HCT116 (cell line): ENCODE results near the gene DAND5. TPM values are rescaled to one million over a fixed set of nuclear protein-coding genes. Genes with fewer than 3 reads are reported as not detected.

Experiments used
- ATAC-seq: fragments of 200-7000 bp; cut with Tn5 transposase; 2 replicates; pipeline ENCODE4 v1.9.1; 2020; ENCODE audit warnings: mild to moderate bottlenecking, moderate library complexity
- BruUV-seq: library from RNA; stranded (reverse); fragments of 400-500 nt; replicated peaks from 2 replicates; lab custom pipeline; 2021; lab: Mats Ljungman, UMichigan
- CTCF ChIA-PET: fragments of 300-600 bp; sonication (Branson Sonifier 250); formaldehyde crosslinking; loops from one replicate; lab custom pipeline; 2021; ENCODE audit warnings: antibody characterized with exemption; lab: Charles Lee
- POLR2A ChIA-PET: fragments of 300-600, 350-600 bp; sonication (Branson Sonifier 250); formaldehyde crosslinking; loops from one replicate; lab custom pipeline; 2021; ENCODE audit warnings: antibody characterized with exemption; lab: Charles Lee
- RAD21 ChIA-PET, 2 experiments: fragments of 300-600 bp; sonication (Branson Sonifier 250); formaldehyde crosslinking; loops; one replicate each; lab custom pipeline; 2023; ENCODE audit warnings: low total read pairs in 2 of 2; ENCODE audit not compliant: uncharacterized antibody in 2 of 2, unreplicated experiment in 2 of 2, low non-redundant PET in 1 of 2; lab: Charles Lee
- DNase-seq: peaks from one replicate; pipeline ENCODE4 v3.0.0-alpha.2; 2010; ENCODE audit warnings: low read depth, low spot score
- H2AFZ ChIP-seq: fragments of 200-600 bp; shearing (Covaris generic), sonication (generic); 2 replicates; pipeline ENCODE4 v1.6.1; 2017; ENCODE audit warnings: low read depth, mixed run types, mixed read lengths, antibody characterized with exemption, low read length; ENCODE audit not compliant: poor library complexity, severe bottlenecking
- H3K27ac ChIP-seq: 2 replicates; pipeline ENCODE4 v1.5.1; 2012; ENCODE audit warnings: low read depth, low read length
- H3K27me3 ChIP-seq: fragments of 200-600 bp; sonication (generic); 2 replicates; pipeline ENCODE4 v1.6.1; 2016; ENCODE audit warnings: mixed run types, low read length, mixed read lengths; ENCODE audit not compliant: insufficient read depth
- H3K36me3 ChIP-seq, 2 experiments: fragments of 200-500 bp in 1 of 2; fragments of 200-600 bp in 1 of 2; sonication (Bioruptor generic) in 1 of 2; sonication (generic) in 1 of 2; 2 replicates each; pipeline versions ENCODE4 v1.5.1 to v1.6.1; 2014 to 2016; ENCODE audit warnings: low read length in 2 of 2, inconsistent platforms in 1 of 2, mixed read lengths in 1 of 2, mixed run types in 1 of 2; ENCODE audit not compliant: insufficient read depth in 2 of 2, control insufficient read depth in 1 of 2
- H3K4me1 ChIP-seq, 2 experiments: fragments of 200-600 bp in 1 of 2; sonication (generic) in 1 of 2; 2 replicates each; pipeline versions ENCODE4 v1.5.1 to v1.6.1; 2012 to 2017; ENCODE audit warnings: low read length in 2 of 2, inconsistent platforms in 1 of 2, mild to moderate bottlenecking in 1 of 2, mixed read lengths in 1 of 2, mixed run types in 1 of 2, moderate library complexity in 1 of 2; ENCODE audit not compliant: insufficient read depth in 2 of 2, control insufficient read depth in 1 of 2
- H3K4me2 ChIP-seq: fragments of 200-600 bp; sonication (generic); 2 replicates; pipeline ENCODE4 v1.6.1; 2017; ENCODE audit warnings: mixed run types, low read length, mixed read lengths
- H3K4me3 ChIP-seq, 2 experiments: fragments of 200-600 bp in 1 of 2; sonication (generic) in 1 of 2; replicated peaks in 1 of 2; 2 replicates each; pipeline ENCODE4 v1.5.1; 2011 to 2016; ENCODE audit warnings: low read length in 2 of 2, control low read depth in 1 of 2, low read depth in 1 of 2, mild to moderate bottlenecking in 1 of 2, mixed read lengths in 1 of 2, mixed run types in 1 of 2
- H3K79me2 ChIP-seq: fragments of 200-600 bp; sonication (generic); 2 replicates; pipeline ENCODE4 v1.6.1; 2017; ENCODE audit warnings: mild to moderate bottlenecking, mixed run types, low read length, moderate library complexity, mixed read lengths; ENCODE audit not compliant: insufficient read depth
- H3K9ac ChIP-seq: fragments of 200-600 bp; sonication (generic); 2 replicates; pipeline ENCODE4 v1.6.1; 2016; ENCODE audit warnings: low read length, mixed read lengths
- H3K9me2 ChIP-seq: fragments of 200-600 bp; sonication (generic), shearing (Covaris generic); 2 replicates; pipeline ENCODE4 v1.6.1; 2017; ENCODE audit warnings: mixed run types, mild to moderate bottlenecking, moderate library complexity; ENCODE audit not compliant: insufficient read depth
- H3K9me3 ChIP-seq, 2 experiments: fragments of 200-500 bp in 1 of 2; fragments of 200-600 bp in 1 of 2; sonication (Bioruptor generic) in 1 of 2; sonication (generic) in 1 of 2; 2 replicates each; pipeline ENCODE4 v1.6.1; 2014 to 2017; ENCODE audit warnings: low read length in 2 of 2, mixed read lengths in 2 of 2, inconsistent platforms in 1 of 2, low read depth in 1 of 2, mild to moderate bottlenecking in 1 of 2, mixed run types in 1 of 2, moderate library complexity in 1 of 2; ENCODE audit not compliant: control insufficient read depth in 1 of 2, insufficient read depth in 1 of 2
- H4K20me1 ChIP-seq: fragments of 200-600 bp; sonication (generic), shearing (Covaris generic); 2 replicates; pipeline ENCODE4 v1.6.1; 2017; ENCODE audit warnings: mixed run types, mild to moderate bottlenecking, moderate library complexity; ENCODE audit not compliant: insufficient read depth
- CBX3 ChIP-seq: IDR thresholded peaks from 2 replicates; pipeline ENCODE4 v1.6.1; 2012; ENCODE audit warnings: low read depth
- POLR2A ChIP-seq: IDR thresholded peaks from 2 replicates; pipeline ENCODE4 v1.7.0; 2011; ENCODE audit warnings: borderline replicate concordance; ENCODE audit not compliant: insufficient read depth, insufficient read length; ENCODE audit errors: extremely low read depth
- REST ChIP-seq: IDR thresholded peaks from 2 replicates; pipeline ENCODE4 v1.6.1; 2012; ENCODE audit warnings: low read depth
- SRF ChIP-seq: IDR thresholded peaks from 2 replicates; pipeline ENCODE4 v1.6.1; 2012; ENCODE audit warnings: low read depth
- ZFX ChIP-seq: fragments of 450-650 bp; IDR thresholded peaks from 2 replicates; pipeline ENCODE4 v1.6.1; 2017
- ZNF274 ChIP-seq: fragments of 200-500 bp; sonication (Bioruptor generic); IDR thresholded peaks from 2 replicates; pipeline ENCODE4 v1.6.1; 2014; ENCODE audit warnings: mild to moderate bottlenecking, low read depth, low read length, inconsistent platforms
- intact Hi-C: fragments of 100-400 bp; cut with micrococcal nuclease; formaldehyde crosslinking; loops from 2 replicates; pipeline ENCODE4 v1.10.0; 2022
- total RNA-seq: library from RNA; stranded (reverse); gene quantifications from one replicate; pipeline ENCODE4 v1.2.1, GENCODE V29; 2021; ENCODE audit not compliant: unreplicated experiment

Gene DAND5
- total RNA-seq, 1 experiment from 2014 or later: 0.25 TPM

- Histone ChIP-seq H3K9ac (peak overlapping the region; percentile 94), H3K4me2 (peak overlapping the region; percentile 98), H2AFZ (no peak overlapping the region), H3K27ac (peak overlapping the region; percentile 89), H3K79me2 (peaks cover 46% of the 10 kb centered on the region), H3K36me3 (peaks cover 25 to 33% of the 10 kb centered on the region in 2 experiments; a peak in 3 of 4 replicates), H3K4me1 (peaks cover 11 to 30% of the 10 kb centered on the region in 2 experiments), H4K20me1 (no peaks in the 10 kb centered on the region), H3K27me3 (no peaks in the 10 kb centered on the region), H3K4me3 (peak overlapping the region; percentile 74 to 99), H3K9me2 (no peaks in the 10 kb centered on the region), H3K9me3 (no peaks in the 10 kb centered on the region)
- TF ChIP-seq REST (no peak), ZFX (no peak), CBX3 (no peak), SRF (no peak), POLR2A (no peak), ZNF274 (no peak)
- no TSS peak for BruUV-seq
- POLR2A ChIA-PET: interaction anchor here (1.0 to 1.7 kb wide), 2 partner anchors 12 to 127 kb away, joined by 3 to 5 read pairs; no protein-coding TSS in a partner anchor
- RAD21 ChIA-PET: no interaction called here
- CTCF ChIA-PET: interaction anchor here (0.7 kb wide), 1 partner anchor 33 kb away, joined by 3 read pairs; no protein-coding TSS in a partner anchor
- 0 out of 2 replicates have a peak, but pooled peaks have one; percentile 0 for ATAC-seq
- intact Hi-C loops: no loop called here
- no peak for DNase-seq
Observed at GRCh38 chr19:12932392-12933286, 36.7 kb upstream of the DAND5 start.
